Panc1 (cell line): Measurements from ENCODE around the gene PNP.

Source experiments
- POLR2AphosphoS5 ChIP-seq: IDR thresholded peaks from 2 replicates; pipeline ENCODE4 v1.6.1; 2012; ENCODE audit warnings: mild to moderate bottlenecking, low read depth, low read length, moderate library complexity
- TCF7L2 ChIP-seq: IDR thresholded peaks from 2 replicates; pipeline ENCODE4 v1.6.1; 2011; ENCODE audit warnings: mild to moderate bottlenecking, low read depth, low read length, inconsistent platforms
- TF ChIP-seq, protein P1 (sequence below), 2 experiments: IDR thresholded peaks; 2 replicates each; pipeline ENCODE4 v1.6.1; 2011 to 2012; ENCODE audit warnings: low read depth in 2 of 2, control low read depth in 1 of 2, low read length in 1 of 2, mild to moderate bottlenecking in 1 of 2, moderate library complexity in 1 of 2; ENCODE audit not compliant: insufficient read depth in 1 of 2
- TF ChIP-seq, protein P2 (sequence below): fragments of 450-650 bp; IDR thresholded peaks from 2 replicates; pipeline ENCODE4 v1.5.1; 2017; ENCODE audit warnings: mild to moderate bottlenecking

DNA sequence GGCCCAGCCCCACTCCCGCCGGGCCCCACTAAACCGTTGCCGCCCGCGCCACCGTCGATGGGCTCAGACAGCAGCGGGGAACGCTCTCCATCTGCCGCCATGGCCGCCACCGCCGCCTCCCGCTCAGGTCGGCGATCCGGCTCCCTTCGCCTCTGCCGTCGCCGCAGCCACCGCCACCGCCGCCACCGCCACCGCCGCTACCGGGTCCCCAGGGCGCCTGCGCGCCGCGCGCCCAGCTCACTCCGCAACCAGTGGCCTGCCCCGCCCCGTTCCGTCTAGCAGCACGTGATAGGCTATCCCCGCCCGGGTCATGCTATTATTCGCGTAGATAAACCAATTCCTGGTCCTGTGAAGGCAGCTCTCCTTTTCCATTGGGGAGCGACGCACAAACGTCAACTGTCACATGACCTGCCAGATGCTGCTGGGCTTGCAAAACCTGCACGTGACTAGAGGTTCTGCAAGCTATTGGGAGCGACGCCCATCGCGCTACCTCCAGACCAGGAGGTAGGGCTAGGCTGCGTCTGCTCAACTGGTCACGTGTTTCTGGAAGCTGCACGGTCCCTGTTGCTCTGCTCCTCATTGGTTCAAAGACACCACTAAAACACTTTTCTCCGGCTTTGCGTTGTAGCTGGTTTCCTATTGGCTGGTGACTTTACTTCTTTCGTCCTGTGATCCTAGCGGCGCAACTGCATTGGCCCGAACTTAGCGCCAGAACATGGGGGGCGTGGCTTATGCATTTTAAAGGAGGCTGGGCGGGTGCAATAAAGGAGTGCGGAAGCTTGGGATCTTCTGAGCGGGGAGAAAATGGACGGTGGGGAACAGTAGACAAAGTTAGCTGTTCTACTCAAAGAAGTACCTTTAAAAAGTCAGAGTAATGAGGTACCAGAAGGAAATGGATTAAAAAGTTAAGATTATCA, 7.7 kb upstream of the PNP start, which contains the start of gene PIP4P1:
- peak; percentile 67 for TF ChIP-seq POLR2AphosphoS5
- TF ChIP-seq, protein P1, sequence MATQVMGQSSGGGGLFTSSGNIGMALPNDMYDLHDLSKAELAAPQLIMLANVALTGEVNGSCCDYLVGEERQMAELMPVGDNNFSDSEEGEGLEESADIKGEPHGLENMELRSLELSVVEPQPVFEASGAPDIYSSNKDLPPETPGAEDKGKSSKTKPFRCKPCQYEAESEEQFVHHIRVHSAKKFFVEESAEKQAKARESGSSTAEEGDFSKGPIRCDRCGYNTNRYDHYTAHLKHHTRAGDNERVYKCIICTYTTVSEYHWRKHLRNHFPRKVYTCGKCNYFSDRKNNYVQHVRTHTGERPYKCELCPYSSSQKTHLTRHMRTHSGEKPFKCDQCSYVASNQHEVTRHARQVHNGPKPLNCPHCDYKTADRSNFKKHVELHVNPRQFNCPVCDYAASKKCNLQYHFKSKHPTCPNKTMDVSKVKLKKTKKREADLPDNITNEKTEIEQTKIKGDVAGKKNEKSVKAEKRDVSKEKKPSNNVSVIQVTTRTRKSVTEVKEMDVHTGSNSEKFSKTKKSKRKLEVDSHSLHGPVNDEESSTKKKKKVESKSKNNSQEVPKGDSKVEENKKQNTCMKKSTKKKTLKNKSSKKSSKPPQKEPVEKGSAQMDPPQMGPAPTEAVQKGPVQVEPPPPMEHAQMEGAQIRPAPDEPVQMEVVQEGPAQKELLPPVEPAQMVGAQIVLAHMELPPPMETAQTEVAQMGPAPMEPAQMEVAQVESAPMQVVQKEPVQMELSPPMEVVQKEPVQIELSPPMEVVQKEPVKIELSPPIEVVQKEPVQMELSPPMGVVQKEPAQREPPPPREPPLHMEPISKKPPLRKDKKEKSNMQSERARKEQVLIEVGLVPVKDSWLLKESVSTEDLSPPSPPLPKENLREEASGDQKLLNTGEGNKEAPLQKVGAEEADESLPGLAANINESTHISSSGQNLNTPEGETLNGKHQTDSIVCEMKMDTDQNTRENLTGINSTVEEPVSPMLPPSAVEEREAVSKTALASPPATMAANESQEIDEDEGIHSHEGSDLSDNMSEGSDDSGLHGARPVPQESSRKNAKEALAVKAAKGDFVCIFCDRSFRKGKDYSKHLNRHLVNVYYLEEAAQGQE (IDR thresholded peaks at IDR 0.05; ENCODE audit: insufficient read depth in 1 of 2, low read depth in 2 of 2, low read length in 1 of 2), result no peak
- TF ChIP-seq, protein P2, sequence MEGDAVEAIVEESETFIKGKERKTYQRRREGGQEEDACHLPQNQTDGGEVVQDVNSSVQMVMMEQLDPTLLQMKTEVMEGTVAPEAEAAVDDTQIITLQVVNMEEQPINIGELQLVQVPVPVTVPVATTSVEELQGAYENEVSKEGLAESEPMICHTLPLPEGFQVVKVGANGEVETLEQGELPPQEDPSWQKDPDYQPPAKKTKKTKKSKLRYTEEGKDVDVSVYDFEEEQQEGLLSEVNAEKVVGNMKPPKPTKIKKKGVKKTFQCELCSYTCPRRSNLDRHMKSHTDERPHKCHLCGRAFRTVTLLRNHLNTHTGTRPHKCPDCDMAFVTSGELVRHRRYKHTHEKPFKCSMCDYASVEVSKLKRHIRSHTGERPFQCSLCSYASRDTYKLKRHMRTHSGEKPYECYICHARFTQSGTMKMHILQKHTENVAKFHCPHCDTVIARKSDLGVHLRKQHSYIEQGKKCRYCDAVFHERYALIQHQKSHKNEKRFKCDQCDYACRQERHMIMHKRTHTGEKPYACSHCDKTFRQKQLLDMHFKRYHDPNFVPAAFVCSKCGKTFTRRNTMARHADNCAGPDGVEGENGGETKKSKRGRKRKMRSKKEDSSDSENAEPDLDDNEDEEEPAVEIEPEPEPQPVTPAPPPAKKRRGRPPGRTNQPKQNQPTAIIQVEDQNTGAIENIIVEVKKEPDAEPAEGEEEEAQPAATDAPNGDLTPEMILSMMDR, result no peak
- TF ChIP-seq TCF7L2, result no peak; the same call in 1 of the 2 replicates
